ENCODE data around the gene MXD3.

Gene MXD3

DNA sequence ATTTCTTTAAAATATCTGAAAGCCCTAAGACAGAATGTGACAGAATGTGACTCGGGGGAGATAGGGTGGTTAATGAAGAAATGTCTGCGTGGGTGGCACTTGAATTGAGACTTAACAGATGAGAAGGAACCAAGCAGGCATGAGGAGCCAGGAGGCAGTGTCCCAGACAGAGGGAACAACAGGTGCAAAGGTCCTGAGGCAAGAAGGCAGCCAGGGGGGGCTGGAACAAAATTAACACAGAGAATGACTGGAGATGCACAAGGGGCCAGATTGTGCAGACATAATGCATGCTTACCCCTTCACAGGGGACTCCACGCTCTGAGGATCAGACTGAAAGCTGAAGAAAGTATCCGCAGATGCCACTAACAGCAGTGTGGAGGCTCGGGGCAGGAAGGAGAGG lies 38.1 kb upstream of the MXD3 start:
- TF ChIP-seq, protein P1, sequence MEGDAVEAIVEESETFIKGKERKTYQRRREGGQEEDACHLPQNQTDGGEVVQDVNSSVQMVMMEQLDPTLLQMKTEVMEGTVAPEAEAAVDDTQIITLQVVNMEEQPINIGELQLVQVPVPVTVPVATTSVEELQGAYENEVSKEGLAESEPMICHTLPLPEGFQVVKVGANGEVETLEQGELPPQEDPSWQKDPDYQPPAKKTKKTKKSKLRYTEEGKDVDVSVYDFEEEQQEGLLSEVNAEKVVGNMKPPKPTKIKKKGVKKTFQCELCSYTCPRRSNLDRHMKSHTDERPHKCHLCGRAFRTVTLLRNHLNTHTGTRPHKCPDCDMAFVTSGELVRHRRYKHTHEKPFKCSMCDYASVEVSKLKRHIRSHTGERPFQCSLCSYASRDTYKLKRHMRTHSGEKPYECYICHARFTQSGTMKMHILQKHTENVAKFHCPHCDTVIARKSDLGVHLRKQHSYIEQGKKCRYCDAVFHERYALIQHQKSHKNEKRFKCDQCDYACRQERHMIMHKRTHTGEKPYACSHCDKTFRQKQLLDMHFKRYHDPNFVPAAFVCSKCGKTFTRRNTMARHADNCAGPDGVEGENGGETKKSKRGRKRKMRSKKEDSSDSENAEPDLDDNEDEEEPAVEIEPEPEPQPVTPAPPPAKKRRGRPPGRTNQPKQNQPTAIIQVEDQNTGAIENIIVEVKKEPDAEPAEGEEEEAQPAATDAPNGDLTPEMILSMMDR (IDR thresholded peaks at IDR 0.05) = no peak

DNA sequence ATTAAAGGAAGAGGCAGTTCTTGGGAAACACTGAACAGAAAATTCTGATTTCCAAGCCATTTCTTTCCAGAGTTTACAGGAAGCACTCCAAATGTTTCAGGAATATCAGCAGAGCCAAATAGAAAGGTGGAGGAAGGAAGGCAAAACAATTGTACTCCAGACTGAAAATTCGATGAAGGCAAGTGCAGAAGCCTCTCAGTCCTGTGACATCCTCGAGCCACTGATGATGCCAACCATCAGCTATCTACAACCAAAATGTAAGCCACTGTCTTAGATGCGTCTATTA lies 37.6 kb upstream of the MXD3 start:
- TF ChIP-seq, protein P1 (IDR thresholded peaks at IDR 0.05) = no peak

DNA sequence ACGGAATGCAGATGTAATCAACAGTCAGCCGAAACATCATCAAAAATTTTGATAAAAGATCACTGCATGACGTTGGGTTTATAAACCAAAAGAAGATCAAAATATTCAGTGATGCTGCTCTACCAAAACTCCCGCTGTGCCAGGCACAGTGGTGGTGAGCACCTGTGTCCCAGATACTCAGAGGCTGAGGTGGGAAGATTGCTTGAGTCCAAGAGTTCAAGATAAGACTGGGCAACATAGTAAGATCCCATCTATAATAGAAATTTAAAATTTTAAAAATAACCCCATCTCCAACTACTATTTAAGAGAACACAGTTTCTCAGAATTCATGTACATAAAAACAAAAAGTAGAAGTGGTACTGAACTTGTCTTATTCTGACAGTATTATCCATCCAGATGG lies 36.0 kb upstream of the MXD3 start:
- TF ChIP-seq, protein P1 (IDR thresholded peaks at IDR 0.05) = no peak

- TF ChIP-seq, protein P1 (IDR thresholded peaks at IDR 0.05) = no peak
Observed at GRCh38 chr5:177346820-177347219, 35.1 kb upstream of the MXD3 start.

DNA sequence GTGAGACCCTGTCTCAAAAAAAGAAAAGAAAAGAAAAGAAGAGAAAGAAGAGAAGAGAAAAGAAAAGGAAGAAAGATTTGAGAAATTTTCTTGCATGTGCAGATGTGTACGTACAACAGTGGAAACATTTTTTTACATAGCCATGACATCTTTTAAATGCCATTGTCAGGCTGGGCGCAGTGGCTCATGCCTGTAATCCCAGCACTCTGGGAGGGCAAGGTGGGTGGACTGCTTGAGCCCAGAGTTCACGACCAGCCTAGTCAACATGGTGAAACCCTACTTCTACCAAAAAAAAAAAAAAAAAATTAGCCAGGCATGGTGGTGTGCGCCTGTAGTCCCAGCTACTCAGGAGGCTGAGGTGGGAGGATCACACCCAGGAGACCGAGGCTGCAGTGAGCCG lies 33.2 kb upstream of the MXD3 start:
- TF ChIP-seq, protein P1 (IDR thresholded peaks at IDR 0.05) = no peak

- TF ChIP-seq, protein P1 (IDR thresholded peaks at IDR 0.05) = no peak
Observed at GRCh38 chr5:177343777-177344176, 32.1 kb upstream of the MXD3 start.

DNA sequence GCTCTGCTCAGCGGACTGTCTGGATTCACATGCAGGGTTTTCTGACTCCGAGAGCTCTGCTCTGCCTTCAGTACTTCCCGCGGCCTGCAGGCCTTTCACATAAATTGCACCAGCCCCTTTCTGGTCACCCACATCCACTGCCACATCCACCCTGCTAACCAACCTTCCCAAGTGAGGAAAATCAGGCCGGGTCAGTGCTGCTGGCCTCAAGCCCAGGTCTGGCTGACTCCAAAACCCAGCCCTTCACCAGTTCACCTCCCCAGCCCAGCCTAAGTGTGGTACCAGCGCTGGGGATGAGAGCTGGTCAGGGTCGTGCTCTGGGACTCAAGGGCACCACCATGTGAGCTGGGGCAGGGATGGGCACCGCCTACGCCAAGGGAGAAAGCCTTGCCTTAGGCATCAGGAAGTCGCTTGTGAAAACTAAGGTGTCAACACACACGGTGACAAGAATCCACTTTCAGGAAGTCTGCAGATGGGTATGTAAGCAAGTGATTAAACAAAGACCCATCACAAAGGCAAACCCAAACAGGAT lies 27.5 kb upstream of the MXD3 start:
- TF ChIP-seq, protein P1 (IDR thresholded peaks at IDR 0.05) = no peak; the same call in 1 of the 2 replicates
